ENCODE results near the gene TMEM203.
A peak's percentile ranks its signal among the peaks of the same experiment; 100 is the strongest.

Gene TMEM203

GRCh38 chr9:137202966-137203365 lies 2.5 kb downstream of the TMEM203 start:
- Histone ChIP-seq H3K36me3 (ENCODE audit: control insufficient read depth in 5 of 5, insufficient read depth in 5 of 5, low read length in 5 of 5) (no peaks in the 10 kb centered on the region), H3K9ac (ENCODE audit: low read length in 5 of 5) (peak overlapping the region in 1 of 5 donors; percentile 40), H3K4me1 (ENCODE audit: control insufficient read depth in 5 of 5, insufficient read depth in 5 of 5, low read length in 5 of 5) (peaks cover 16 to 72% (median 69%) of the 10 kb centered on the region in 5 donors), H3K4me3 (ENCODE audit: low read depth in 1 of 5, low read length in 5 of 5) (no peak overlapping the region), H3K9me3 (ENCODE audit: control insufficient read depth in 5 of 5, low read length in 5 of 5) (no peaks in the 10 kb centered on the region), H3K27ac (ENCODE audit: low read depth, low read length) (no peak overlapping the region), H3K27me3 (ENCODE audit: control insufficient read depth in 5 of 5, insufficient read depth in 4 of 5, low read length in 5 of 5) (no peaks in the 10 kb centered on the region)

DNA sequence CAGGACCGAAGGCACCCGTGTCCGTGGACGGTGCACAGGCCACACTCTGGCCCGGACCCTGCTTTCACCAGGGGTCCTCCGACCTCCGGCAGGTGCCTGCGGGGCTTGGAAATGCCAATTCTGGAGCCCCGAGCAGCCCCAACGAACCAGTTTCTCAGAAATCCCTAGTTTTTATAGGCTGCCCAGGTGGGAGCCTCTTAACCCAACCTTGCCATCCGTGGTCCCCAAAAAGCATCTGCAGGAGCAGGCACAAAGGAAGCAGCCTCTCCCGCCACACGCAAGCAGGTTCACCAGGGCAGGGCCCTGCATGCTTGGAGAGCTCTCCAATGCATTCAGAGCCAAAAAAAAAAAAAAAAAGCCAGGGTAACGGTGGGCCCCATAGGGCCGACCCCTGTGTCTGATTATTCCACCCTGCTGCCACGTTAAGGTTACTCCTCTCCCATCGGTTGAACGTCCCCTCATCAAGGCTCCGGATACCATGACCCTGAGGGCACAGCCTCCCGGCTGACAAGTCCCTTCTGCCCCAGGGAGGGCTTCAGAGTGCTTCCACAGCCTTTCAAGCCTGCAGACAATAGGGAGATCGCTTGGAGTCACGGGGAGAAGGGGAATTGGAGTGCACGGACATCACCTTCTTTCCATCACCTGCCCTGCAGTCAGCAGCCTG lies 4.1 kb downstream of the TMEM203 start:
- H3K4me3 ChIP-seq (ENCODE audit: low read depth in 1 of 5, low read length in 5 of 5) = peak overlapping the region; percentile 59 to 92 (median 71)
- no peaks in the 10 kb centered on the region for H3K36me3 ChIP-seq (ENCODE audit: control insufficient read depth in 5 of 5, insufficient read depth in 5 of 5, low read length in 5 of 5)
- peak overlapping the region; percentile 70 for H3K27ac ChIP-seq (ENCODE audit: low read depth, low read length)
- H3K9ac ChIP-seq (ENCODE audit: low read length in 5 of 5) = peak overlapping the region in 4 of 5 donors; percentile 43 to 77 (median 61)
- no peaks in the 10 kb centered on the region for H3K27me3 ChIP-seq (ENCODE audit: control insufficient read depth in 5 of 5, insufficient read depth in 4 of 5, low read length in 5 of 5)
- no peaks in the 10 kb centered on the region for H3K9me3 ChIP-seq (ENCODE audit: control insufficient read depth in 5 of 5, low read length in 5 of 5)
- peaks cover 13 to 69% (median 66%) of the 10 kb centered on the region in 5 donors for H3K4me1 ChIP-seq (ENCODE audit: control insufficient read depth in 5 of 5, insufficient read depth in 5 of 5, low read length in 5 of 5)

- no peaks in the 10 kb centered on the region for H3K27me3 ChIP-seq (ENCODE audit: control insufficient read depth in 5 of 5, insufficient read depth in 4 of 5, low read length in 5 of 5)
- H3K9me3 ChIP-seq (ENCODE audit: control insufficient read depth in 5 of 5, low read length in 5 of 5) = no peaks in the 10 kb centered on the region
- H3K27ac ChIP-seq (ENCODE audit: low read depth, low read length) = peak within 1 kb of the TSS; percentile 70
- no peaks in the 10 kb centered on the region for H3K36me3 ChIP-seq (ENCODE audit: control insufficient read depth in 5 of 5, insufficient read depth in 5 of 5, low read length in 5 of 5)
- peak within 1 kb of the TSS; percentile 59 to 92 (median 71) for H3K4me3 ChIP-seq (ENCODE audit: low read depth in 1 of 5, low read length in 5 of 5)
- H3K9ac ChIP-seq (ENCODE audit: low read length in 5 of 5) = peak within 1 kb of the TSS in 4 of 5 donors; percentile 43 to 77 (median 61)
- peaks cover 10 to 65% (median 58%) of the 10 kb centered on the region in 5 donors for H3K4me1 ChIP-seq (ENCODE audit: control insufficient read depth in 5 of 5, insufficient read depth in 5 of 5, low read length in 5 of 5)
Measured at GRCh38 chr9:137200311-137201204, 4.9 kb downstream of the TMEM203 start, which contains the start of gene TPRN. Gene TPRN (minus strand): TSS chr9:137200741. CDS start chr9:137200711, 30 bp downstream.

GRCh38 chr9:137199411-137200121 lies 5.9 kb downstream of the TMEM203 start:
- Histone ChIP-seq H3K4me1 (ENCODE audit: control insufficient read depth in 5 of 5, insufficient read depth in 5 of 5, low read length in 5 of 5) (peaks cover 7 to 64% (median 51%) of the 10 kb centered on the region in 5 donors), H3K36me3 (ENCODE audit: control insufficient read depth in 5 of 5, insufficient read depth in 5 of 5, low read length in 5 of 5) (no peaks in the 10 kb centered on the region), H3K9ac (ENCODE audit: low read length in 5 of 5) (peak overlapping the region in 2 of 5 donors; percentile 20 to 35), H3K9me3 (ENCODE audit: control insufficient read depth in 5 of 5, low read length in 5 of 5) (no peaks in the 10 kb centered on the region), H3K27ac (ENCODE audit: low read depth, low read length) (no peak overlapping the region), H3K4me3 (ENCODE audit: low read depth in 1 of 5, low read length in 5 of 5) (peak overlapping the region in 3 of 5 donors; percentile 39 to 60 (median 48)), H3K27me3 (ENCODE audit: control insufficient read depth in 5 of 5, insufficient read depth in 4 of 5, low read length in 5 of 5) (no peaks in the 10 kb centered on the region)

- Histone ChIP-seq H3K27ac (ENCODE audit: low read depth, low read length) (no peak overlapping the region), H3K4me3 (ENCODE audit: low read depth in 1 of 5, low read length in 5 of 5) (peak overlapping the region in 1 of 5 donors; percentile 48), H3K9me3 (ENCODE audit: control insufficient read depth in 5 of 5, low read length in 5 of 5) (no peaks in the 10 kb centered on the region), H3K4me1 (ENCODE audit: control insufficient read depth in 5 of 5, insufficient read depth in 5 of 5, low read length in 5 of 5) (peaks cover under 1 to 57% (median 45%) of the 10 kb centered on the region in 5 donors), H3K36me3 (ENCODE audit: control insufficient read depth in 5 of 5, insufficient read depth in 5 of 5, low read length in 5 of 5) (no peaks in the 10 kb centered on the region), H3K9ac (ENCODE audit: low read length in 5 of 5) (peak overlapping the region in 2 of 5 donors; percentile 17 to 35), H3K27me3 (ENCODE audit: control insufficient read depth in 5 of 5, insufficient read depth in 4 of 5, low read length in 5 of 5) (no peaks in the 10 kb centered on the region)
Measured at GRCh38 chr9:137198902-137199283, 6.6 kb downstream of the TMEM203 start.

DNA sequence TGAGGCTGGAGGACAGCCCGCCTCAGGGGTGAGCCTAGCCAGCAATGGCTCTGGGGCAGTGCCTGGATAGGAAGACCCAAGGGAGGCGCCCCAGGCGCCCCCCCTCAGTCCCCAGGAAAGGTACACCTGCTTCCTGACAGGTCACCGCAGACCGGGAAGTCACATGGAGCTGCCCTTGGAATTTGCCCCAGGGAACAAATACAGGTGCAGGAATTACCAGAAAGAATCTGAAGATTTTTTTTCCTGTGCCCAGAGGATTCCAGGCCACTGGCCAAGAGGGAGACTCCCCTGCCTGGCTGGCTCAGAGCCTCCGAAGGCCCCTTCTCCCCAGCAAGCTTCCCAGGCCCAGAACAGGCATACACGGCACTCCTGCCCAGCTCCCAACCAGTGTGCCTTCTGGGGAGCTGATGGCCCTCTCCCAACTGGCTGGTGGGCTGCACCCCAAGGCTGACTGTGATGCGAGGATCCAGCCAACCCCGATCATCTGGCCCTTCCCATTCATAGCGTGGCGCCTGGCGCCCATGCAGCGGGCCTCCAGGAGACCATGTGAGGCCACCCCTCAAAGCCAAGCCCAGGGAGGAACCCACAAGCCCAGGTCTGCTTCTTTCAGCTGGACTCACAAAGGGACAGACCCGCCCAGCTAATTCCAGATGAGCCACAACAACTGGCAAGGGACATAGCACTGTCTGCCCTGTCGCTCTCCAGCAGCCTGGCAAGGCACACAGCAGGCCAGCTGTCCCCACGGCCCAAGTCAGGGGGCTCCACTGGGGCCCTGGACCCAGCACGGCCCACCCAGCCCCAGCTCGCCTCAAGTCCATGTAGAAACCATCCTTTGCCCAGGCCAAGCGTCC lies 7.2 kb downstream of the TMEM203 start:
- Histone ChIP-seq H3K4me3 (ENCODE audit: low read depth in 1 of 5, low read length in 5 of 5) (no peak overlapping the region), H3K4me1 (ENCODE audit: control insufficient read depth in 5 of 5, insufficient read depth in 5 of 5, low read length in 5 of 5) (peaks cover 0 to 52% (median 39%) of the 10 kb centered on the region in 5 donors), H3K9me3 (ENCODE audit: control insufficient read depth in 5 of 5, low read length in 5 of 5) (no peaks in the 10 kb centered on the region), H3K27me3 (ENCODE audit: control insufficient read depth in 5 of 5, insufficient read depth in 4 of 5, low read length in 5 of 5) (no peaks in the 10 kb centered on the region), H3K27ac (ENCODE audit: low read depth, low read length) (no peak overlapping the region), H3K36me3 (ENCODE audit: control insufficient read depth in 5 of 5, insufficient read depth in 5 of 5, low read length in 5 of 5) (no peaks in the 10 kb centered on the region), H3K9ac (ENCODE audit: low read length in 5 of 5) (peak overlapping the region in 2 of 5 donors; percentile 13 to 17)

- H3K36me3 ChIP-seq (ENCODE audit: control insufficient read depth in 5 of 5, insufficient read depth in 5 of 5, low read length in 5 of 5) = peaks cover 0 to 16% (median 15%) of the 10 kb centered on the region in 5 donors
- H3K27ac ChIP-seq (ENCODE audit: low read depth, low read length) = no peak overlapping the region
- H3K9me3 ChIP-seq (ENCODE audit: control insufficient read depth in 5 of 5, low read length in 5 of 5) = no peaks in the 10 kb centered on the region
- no peak overlapping the region for H3K4me3 ChIP-seq (ENCODE audit: low read depth in 1 of 5, low read length in 5 of 5)
- peaks cover 0 to 34% (median 21%) of the 10 kb centered on the region in 5 donors for H3K4me1 ChIP-seq (ENCODE audit: control insufficient read depth in 5 of 5, insufficient read depth in 5 of 5, low read length in 5 of 5)
- H3K9ac ChIP-seq (ENCODE audit: low read length in 5 of 5) = peak overlapping the region in 1 of 5 donors; percentile 7
- no peaks in the 10 kb centered on the region for H3K27me3 ChIP-seq (ENCODE audit: control insufficient read depth in 5 of 5, insufficient read depth in 4 of 5, low read length in 5 of 5)
Measured at GRCh38 chr9:137195525-137196220, 9.8 kb downstream of the TMEM203 start.

DNA sequence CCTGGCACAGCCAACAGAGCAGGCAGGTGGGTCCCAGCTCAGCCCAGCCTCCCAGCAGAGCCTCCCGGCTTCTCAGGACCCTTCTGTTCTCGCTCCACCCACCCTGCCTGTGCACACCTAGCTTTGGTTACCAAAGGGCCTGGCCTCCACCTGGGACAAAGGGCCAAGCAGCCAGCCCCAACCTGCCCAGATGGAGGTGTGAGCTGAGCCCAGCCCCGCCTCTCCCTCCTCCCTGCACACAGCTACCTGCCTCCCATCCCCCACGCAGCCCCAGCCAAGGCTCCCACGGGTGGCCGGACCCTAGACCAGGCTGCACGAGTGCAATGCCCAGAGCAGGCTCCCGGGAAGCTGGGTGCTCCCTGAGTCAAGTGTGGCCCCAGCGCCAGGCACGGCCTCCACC lies 10.5 kb downstream of the TMEM203 start:
- Histone ChIP-seq H3K9me3 (ENCODE audit: control insufficient read depth in 5 of 5, low read length in 5 of 5) (no peaks in the 10 kb centered on the region), H3K27me3 (ENCODE audit: control insufficient read depth in 5 of 5, insufficient read depth in 4 of 5, low read length in 5 of 5) (no peaks in the 10 kb centered on the region), H3K4me1 (ENCODE audit: control insufficient read depth in 5 of 5, insufficient read depth in 5 of 5, low read length in 5 of 5) (peaks cover 0 to 38% (median 25%) of the 10 kb centered on the region in 5 donors), H3K36me3 (ENCODE audit: control insufficient read depth in 5 of 5, insufficient read depth in 5 of 5, low read length in 5 of 5) (peaks cover 0 to 23% (median 22%) of the 10 kb centered on the region in 5 donors), H3K4me3 (ENCODE audit: low read depth in 1 of 5, low read length in 5 of 5) (no peak overlapping the region), H3K9ac (ENCODE audit: low read length in 5 of 5) (no peak overlapping the region), H3K27ac (ENCODE audit: low read depth, low read length) (no peak overlapping the region)
